IPS-18a (cell line): ENCODE measurements around the gene PRKN.

ENCODE experiments used
- H3K27ac ChIP-seq: one replicate; pipeline ENCODE4 v1.5.1; 2013; ENCODE audit warnings: low read length
- H3K27me3 ChIP-seq: one replicate; pipeline ENCODE4 v1.6.1; 2013; ENCODE audit warnings: mild to moderate bottlenecking, low read length; ENCODE audit not compliant: control insufficient read depth, insufficient read depth
- H3K36me3 ChIP-seq: one replicate; pipeline ENCODE4 v1.6.1; 2013; ENCODE audit warnings: low read depth, low read length; ENCODE audit not compliant: control insufficient read depth
- H3K4me1 ChIP-seq: one replicate; pipeline ENCODE4 v1.6.1; 2013; ENCODE audit warnings: low read depth, low read length; ENCODE audit not compliant: control insufficient read depth
- H3K4me3 ChIP-seq: one replicate; pipeline ENCODE4 v1.5.1; 2013; ENCODE audit warnings: low read length
- H3K9ac ChIP-seq: one replicate; pipeline ENCODE4 v1.6.1; 2013; ENCODE audit warnings: mild to moderate bottlenecking, low read length, moderate library complexity
- H3K9me3 ChIP-seq: one replicate; pipeline ENCODE4 v1.6.1; 2013; ENCODE audit warnings: low read depth, low read length; ENCODE audit not compliant: control insufficient read depth

The PRKN gene

DNA sequence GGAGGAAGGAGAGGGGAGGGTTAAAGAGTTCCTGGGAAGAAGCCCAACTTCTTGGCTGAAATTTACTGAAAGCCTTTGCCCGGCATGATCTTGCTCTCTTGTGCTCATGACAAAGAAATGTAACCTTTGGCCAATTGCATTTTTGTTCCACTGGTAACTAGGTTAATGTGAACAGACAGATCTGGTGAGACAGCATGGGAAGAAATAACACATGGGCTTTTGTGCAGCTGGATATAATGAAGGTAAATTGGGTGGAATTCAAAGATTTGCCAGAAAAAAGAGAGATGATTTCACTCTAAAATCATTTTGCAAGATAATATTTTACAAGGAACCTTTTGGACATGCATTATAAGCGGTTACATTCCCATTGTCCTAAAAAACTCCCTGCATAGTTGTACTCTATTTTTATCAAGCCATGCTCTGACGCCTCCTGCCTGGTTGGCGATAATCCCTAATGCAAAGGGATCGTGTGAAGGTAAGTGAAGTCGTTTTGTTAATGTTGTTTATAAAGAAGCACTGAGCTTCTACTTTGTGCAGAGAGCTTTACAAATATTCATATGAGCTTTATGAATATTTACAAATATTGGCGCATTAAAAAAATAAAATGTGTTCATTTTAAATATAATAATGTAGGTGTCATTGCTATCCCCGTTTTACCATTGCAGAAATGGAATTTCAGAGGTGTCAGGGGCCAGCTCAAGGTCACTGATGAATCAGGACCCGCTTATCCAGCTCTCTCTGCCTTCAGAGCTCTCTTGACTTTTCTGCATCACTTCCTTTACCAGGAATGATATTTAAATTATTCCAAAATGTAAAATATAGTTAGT is 1292.4 kb downstream of the PRKN start:
- H3K36me3 ChIP-seq, result no peaks in the 10 kb centered on the region
- no peaks in the 10 kb centered on the region for H3K9me3 ChIP-seq
- H3K27ac ChIP-seq, result no peak overlapping the region
- H3K4me1 ChIP-seq, result peaks cover 6% of the 10 kb centered on the region
- H3K27me3 ChIP-seq, result no peaks in the 10 kb centered on the region
- H3K4me3 ChIP-seq, result no peak overlapping the region
- no peak overlapping the region for H3K9ac ChIP-seq

GRCh38 chr6:161434350-161434749 is 1293.2 kb downstream of the PRKN start:
- no peak overlapping the region for H3K9ac ChIP-seq

DNA sequence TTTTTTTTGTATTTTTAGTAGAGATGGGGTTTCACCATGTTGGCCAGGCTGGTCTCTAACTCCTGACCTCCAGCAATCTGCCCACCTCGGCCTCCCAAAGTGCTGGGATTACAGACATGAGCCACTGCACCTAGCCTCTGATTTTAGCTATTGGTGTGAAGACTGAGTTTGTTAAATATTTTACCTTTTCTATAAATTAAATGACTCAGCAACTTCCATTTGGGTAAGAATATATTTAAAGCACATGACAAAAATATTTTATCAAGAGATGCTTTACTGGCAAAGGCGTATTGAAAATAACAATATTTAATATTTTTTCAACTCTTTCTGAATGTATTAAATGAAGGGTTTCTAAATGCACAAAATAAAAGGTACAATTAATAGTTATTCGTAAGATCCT is 1295.0 kb downstream of the PRKN start:
- Histone ChIP-seq H3K9ac (no peak overlapping the region), H3K27ac (no peak overlapping the region), H3K9me3 (no peaks in the 10 kb centered on the region), H3K4me3 (no peak overlapping the region), H3K27me3 (no peaks in the 10 kb centered on the region), H3K4me1 (peaks cover 6% of the 10 kb centered on the region), H3K36me3 (no peaks in the 10 kb centered on the region)

More at GRCh38 chr6:161434350-161434749, 1293.2 kb downstream of the PRKN start:
- Histone ChIP-seq H3K4me3 (no peak overlapping the region), H3K4me1 (peaks cover 6% of the 10 kb centered on the region), H3K27ac (no peak overlapping the region), H3K36me3 (no peaks in the 10 kb centered on the region), H3K27me3 (no peaks in the 10 kb centered on the region), H3K9me3 (no peaks in the 10 kb centered on the region)

DNA sequence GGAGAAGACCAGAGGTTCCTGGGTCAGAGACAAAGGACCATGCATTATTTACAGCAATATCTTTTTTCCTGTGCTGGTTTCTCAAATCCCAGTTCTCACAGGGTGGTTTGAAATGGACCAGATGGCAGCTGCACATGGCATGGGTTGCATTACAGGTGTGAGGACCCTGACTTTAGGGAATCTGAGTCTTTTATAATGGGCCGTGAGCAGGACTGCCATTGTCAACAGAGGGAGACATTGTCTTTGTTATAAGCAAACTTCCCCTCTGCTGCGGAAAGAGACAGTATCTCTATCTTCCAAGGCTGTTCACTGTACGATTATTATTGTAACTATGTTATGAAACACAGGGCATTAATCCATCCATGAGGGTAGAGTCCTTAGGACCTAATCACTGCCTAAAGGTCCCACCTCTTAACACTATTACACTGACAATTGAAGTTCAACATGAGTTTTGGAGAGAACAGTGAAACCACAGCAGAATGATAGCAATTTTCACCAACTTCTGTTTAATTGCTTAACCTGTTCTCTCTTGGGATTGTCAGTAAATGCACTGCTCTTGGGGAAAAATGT is 1297.6 kb downstream of the PRKN start:
- Histone ChIP-seq H3K4me1 (peaks cover 5% of the 10 kb centered on the region), H3K27ac (no peak overlapping the region), H3K36me3 (no peaks in the 10 kb centered on the region), H3K9me3 (no peaks in the 10 kb centered on the region), H3K27me3 (no peaks in the 10 kb centered on the region), H3K9ac (no peak overlapping the region), H3K4me3 (no peak overlapping the region)

- Histone ChIP-seq H3K27me3 (no peaks in the 10 kb centered on the region), H3K27ac (no peak overlapping the region), H3K9ac (no peak overlapping the region), H3K9me3 (no peaks in the 10 kb centered on the region), H3K36me3 (no peaks in the 10 kb centered on the region), H3K4me1 (no peaks in the 10 kb centered on the region), H3K4me3 (no peak overlapping the region)
These were observed 1303.1 kb downstream of the PRKN start for GRCh38 chr6:161424421-161424820.

DNA sequence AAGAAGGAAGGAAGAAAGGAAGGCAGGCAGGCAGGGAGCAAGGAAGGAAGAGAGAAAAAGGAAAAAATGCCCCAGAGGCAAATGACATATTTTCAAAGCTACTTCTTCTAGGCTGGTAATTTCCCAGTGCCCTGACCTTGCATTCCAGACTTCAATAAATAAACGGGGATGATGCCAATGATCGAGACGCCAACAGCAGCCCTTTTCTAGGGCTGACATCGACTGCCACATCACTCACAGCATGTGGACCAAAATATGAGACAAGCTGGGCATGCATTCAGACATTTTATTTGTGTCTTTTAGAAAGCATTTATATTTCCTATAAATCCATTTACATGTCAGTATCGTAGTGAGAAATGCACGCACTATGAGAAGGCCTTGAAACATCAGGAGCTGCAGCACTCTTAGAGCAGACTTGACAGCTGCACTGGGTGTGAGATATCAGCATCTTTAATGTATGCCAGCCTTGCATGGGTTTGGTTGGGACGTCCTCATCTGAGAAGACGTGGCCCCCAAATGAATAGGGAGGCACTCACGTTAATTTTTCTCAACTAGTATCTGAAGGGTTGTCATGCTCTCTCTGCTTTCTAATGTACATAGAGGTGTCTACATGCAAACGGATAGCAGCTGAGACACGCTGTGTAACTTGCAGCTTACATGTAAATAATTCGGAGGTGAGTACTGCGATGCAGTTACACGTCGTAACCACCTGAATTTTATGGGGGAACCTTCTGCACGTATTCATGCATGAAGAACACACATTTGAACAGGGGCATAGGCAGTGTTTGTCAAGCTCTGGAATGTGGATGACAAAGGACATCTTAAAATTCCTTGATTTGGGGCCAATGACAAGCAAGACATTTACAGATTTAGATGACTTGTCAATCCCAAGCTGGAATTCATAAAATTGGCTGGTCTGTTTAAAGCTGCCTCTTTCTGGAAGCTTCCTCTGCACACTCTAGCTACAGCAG is 1304.6 kb downstream of the PRKN start:
- Histone ChIP-seq H3K4me1 (no peaks in the 10 kb centered on the region), H3K36me3 (no peaks in the 10 kb centered on the region), H3K27me3 (no peaks in the 10 kb centered on the region), H3K9me3 (no peaks in the 10 kb centered on the region), H3K4me3 (no peak overlapping the region), H3K27ac (no peak overlapping the region), H3K9ac (no peak overlapping the region)

GRCh38 chr6:161418463-161418945 is 1309.1 kb downstream of the PRKN start:
- no peak overlapping the region for H3K9ac ChIP-seq
- no peaks in the 10 kb centered on the region for H3K9me3 ChIP-seq
- no peaks in the 10 kb centered on the region for H3K27me3 ChIP-seq
- H3K4me1 ChIP-seq, result peaks cover 4% of the 10 kb centered on the region
- no peak overlapping the region for H3K4me3 ChIP-seq
- no peak overlapping the region for H3K27ac ChIP-seq
- H3K36me3 ChIP-seq, result no peaks in the 10 kb centered on the region

DNA sequence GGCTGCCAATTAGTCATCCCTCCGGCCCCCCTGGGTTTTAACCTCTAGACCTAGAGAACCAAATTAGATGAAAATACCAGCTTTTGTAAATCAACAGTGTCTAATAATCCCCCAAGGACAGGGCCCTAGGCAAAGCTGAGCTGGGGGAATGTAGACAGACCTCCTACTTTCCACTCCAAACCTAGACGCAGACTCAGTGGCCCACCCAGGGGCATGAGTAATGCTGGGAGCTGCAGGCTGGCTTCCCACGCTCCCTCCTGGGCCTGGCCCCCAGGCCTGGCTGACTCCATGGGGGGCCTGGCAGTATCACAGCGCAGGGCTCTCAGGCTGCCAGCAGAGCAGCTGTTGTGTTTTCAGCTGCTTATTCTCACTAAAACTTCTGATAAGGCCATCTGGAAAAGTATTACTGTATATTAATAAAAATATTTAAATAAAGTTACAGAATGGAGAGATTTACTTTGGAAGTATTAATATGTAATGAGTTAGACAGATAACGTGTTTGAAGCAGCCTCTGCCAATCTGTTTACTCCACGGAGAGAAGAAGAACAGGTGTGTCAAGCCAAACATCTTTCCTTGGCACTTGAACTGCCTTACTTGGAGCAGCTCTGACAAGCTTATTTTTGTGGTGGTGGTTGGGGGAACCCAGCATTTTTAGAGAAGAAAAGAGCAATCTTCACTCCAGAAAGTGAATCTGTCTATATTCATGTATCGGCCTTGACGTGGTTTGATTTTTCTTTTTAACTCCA is 1309.7 kb downstream of the PRKN start:
- H3K9ac ChIP-seq, result no peak overlapping the region
- no peak overlapping the region for H3K4me3 ChIP-seq
- no peak overlapping the region for H3K27ac ChIP-seq
- no peaks in the 10 kb centered on the region for H3K9me3 ChIP-seq
- peaks cover 4% of the 10 kb centered on the region for H3K4me1 ChIP-seq
- no peaks in the 10 kb centered on the region for H3K27me3 ChIP-seq
- H3K36me3 ChIP-seq, result no peaks in the 10 kb centered on the region

- Histone ChIP-seq H3K9me3 (no peaks in the 10 kb centered on the region), H3K4me1 (peaks cover 4% of the 10 kb centered on the region), H3K4me3 (no peak overlapping the region), H3K27ac (no peak overlapping the region), H3K36me3 (no peaks in the 10 kb centered on the region), H3K9ac (no peak overlapping the region), H3K27me3 (no peaks in the 10 kb centered on the region)
These were observed 1312.2 kb downstream of the PRKN start for GRCh38 chr6:161415302-161415855.

DNA sequence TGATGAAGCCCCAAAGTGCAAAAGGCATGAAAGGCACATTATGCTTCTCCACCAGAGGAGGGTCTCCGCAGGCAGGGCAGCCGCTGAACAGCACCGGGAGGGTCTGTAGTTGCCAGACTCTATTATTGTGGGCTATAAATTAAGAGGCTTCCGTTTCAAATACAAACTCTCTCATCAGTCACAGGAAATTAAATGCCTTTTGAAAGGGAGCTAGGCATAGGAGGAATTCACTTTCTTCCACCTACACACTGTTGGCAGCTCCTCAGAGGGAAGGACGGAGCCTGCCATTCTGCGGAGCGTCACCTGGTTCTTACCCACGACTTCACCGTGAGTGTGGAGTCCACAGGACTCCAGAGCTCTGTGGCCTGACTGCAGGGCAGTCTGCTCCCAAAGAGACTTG is 1312.9 kb downstream of the PRKN start:
- Histone ChIP-seq H3K36me3 (no peaks in the 10 kb centered on the region), H3K27ac (no peak overlapping the region), H3K4me1 (peaks cover 4% of the 10 kb centered on the region), H3K4me3 (no peak overlapping the region), H3K9ac (no peak overlapping the region), H3K9me3 (no peaks in the 10 kb centered on the region), H3K27me3 (no peaks in the 10 kb centered on the region)
